ENCODE measurements around the gene C6orf62. TPM values are rescaled to one million over a fixed set of nuclear protein-coding genes. Genes with fewer than 3 reads are reported as not detected.
A peak's percentile ranks its signal among the peaks of the same experiment; 100 is the strongest.
"Not testable (repeated sequence)": the region's sequence is repeated elsewhere in the genome, so short reads cannot be mapped to it uniquely, and the experiment has no call there.

The C6orf62 gene
- total and polyA plus RNA-seq, 4 donors, result 29.6 to 58.6 (median 49.4) TPM

GRCh38 chr6:24696097-24696496 is 22.9 kb downstream of the C6orf62 start:
- H3K27me3 ChIP-seq (ENCODE audit: control insufficient read depth in 4 of 4, insufficient read depth in 4 of 4, low read length in 3 of 4), result no peaks in the 10 kb centered on the region
- no peak for TF ChIP-seq JUND (IDR thresholded peaks at IDR 0.05)
- TF ChIP-seq NR2F2 (IDR thresholded peaks at IDR 0.05), result no peak
- TF ChIP-seq HNF4G (IDR thresholded peaks at IDR 0.05), result no peak

GRCh38 chr6:24695635-24696034 is 23.3 kb downstream of the C6orf62 start:
- peak; percentile 55 for TF ChIP-seq CTCF (IDR thresholded peaks at IDR 0.05; ENCODE audit: low read depth, low read length, missing input control)
- peak; percentile 85 to 90 for TF ChIP-seq RAD21 (IDR thresholded peaks at IDR 0.05)
- peak in 1 of 2 donors; percentile 7 for TF ChIP-seq HNF4A (conservative IDR thresholded peaks at IDR 0.05)
- H3K9ac ChIP-seq (ENCODE audit: low read depth in 1 of 2, low read length in 2 of 2); H3K27ac ChIP-seq (ENCODE audit: low read depth in 1 of 2, low read length in 2 of 2); H3K27me3 ChIP-seq (ENCODE audit: control insufficient read depth in 4 of 4, insufficient read depth in 4 of 4, low read length in 3 of 4); DNase-seq (ENCODE audit: low spot score); H3K4me3 ChIP-seq (ENCODE audit: low read depth in 1 of 3, low read length in 3 of 3); H3K9me3 ChIP-seq (ENCODE audit: control insufficient read depth in 4 of 4, low read length in 3 of 4): not testable (repeated sequence)
- Histone ChIP-seq H3K4me1 (ENCODE audit: control insufficient read depth in 4 of 4, insufficient read depth in 4 of 4, low read length in 3 of 4) (peaks cover 2 to 13% (median 10%) of the 10 kb centered on the region in 4 donors), H3K36me3 (ENCODE audit: control insufficient read depth in 4 of 4, insufficient read depth in 3 of 4, low read depth in 1 of 4, low read length in 3 of 4) (peaks cover 0 to 15% (median 4%) of the 10 kb centered on the region in 4 donors)
- 30% methylated on average over 8 of the region's 8 CpGs for WGBS

More at GRCh38 chr6:24696097-24696496, 22.9 kb downstream of the C6orf62 start:
- 94% methylated on average over 2 of the region's 2 CpGs for WGBS
- no peak overlapping the region for H3K9ac ChIP-seq (ENCODE audit: low read depth in 1 of 2, low read length in 2 of 2)
- no peak overlapping the region for H3K27ac ChIP-seq (ENCODE audit: low read depth in 1 of 2, low read length in 2 of 2)
- H3K36me3 ChIP-seq (ENCODE audit: control insufficient read depth in 4 of 4, insufficient read depth in 3 of 4, low read depth in 1 of 4, low read length in 3 of 4), result peaks cover under 1 to 15% (median 4%) of the 10 kb centered on the region in 4 donors
- no peak for DNase-seq (ENCODE audit: low spot score)
- H3K4me3 ChIP-seq (ENCODE audit: low read depth in 1 of 3, low read length in 3 of 3), result no peak overlapping the region
- no peaks in the 10 kb centered on the region for H3K9me3 ChIP-seq (ENCODE audit: control insufficient read depth in 4 of 4, low read length in 3 of 4)
- peaks cover 2 to 12% (median 10%) of the 10 kb centered on the region in 4 donors for H3K4me1 ChIP-seq (ENCODE audit: control insufficient read depth in 4 of 4, insufficient read depth in 4 of 4, low read length in 3 of 4)

GRCh38 chr6:24694198-24694597 is 24.8 kb downstream of the C6orf62 start:
- TF ChIP-seq FOXA2 (IDR thresholded peaks at IDR 0.05) (peak; percentile 45), SP1 (IDR thresholded peaks at IDR 0.05) (no peak), NR2F2 (IDR thresholded peaks at IDR 0.05) (no peak), ZBTB33 (IDR thresholded peaks at IDR 0.05) (no peak), HNF4G (IDR thresholded peaks at IDR 0.05) (no peak), FOXA1 (IDR thresholded peaks at IDR 0.05) (no peak)
- peaks cover 0 to 19% (median 12%) of the 10 kb centered on the region in 4 donors for H3K4me1 ChIP-seq (ENCODE audit: control insufficient read depth in 4 of 4, insufficient read depth in 4 of 4, low read length in 3 of 4)
- no peak overlapping the region for H3K4me3 ChIP-seq (ENCODE audit: low read depth in 1 of 3, low read length in 3 of 3)
- H3K9me3 ChIP-seq (ENCODE audit: control insufficient read depth in 4 of 4, low read length in 3 of 4), result no peaks in the 10 kb centered on the region
- H3K9ac ChIP-seq (ENCODE audit: low read depth in 1 of 2, low read length in 2 of 2), result no peak overlapping the region
- no peak for DNase-seq (ENCODE audit: low spot score)
- H3K27me3 ChIP-seq (ENCODE audit: control insufficient read depth in 4 of 4, insufficient read depth in 4 of 4, low read length in 3 of 4), result no peaks in the 10 kb centered on the region
- WGBS, result 80% methylated on average over 1 of the region's 1 CpG
- H3K27ac ChIP-seq (ENCODE audit: low read depth in 1 of 2, low read length in 2 of 2), result no peak overlapping the region
- H3K36me3 ChIP-seq (ENCODE audit: control insufficient read depth in 4 of 4, insufficient read depth in 3 of 4, low read depth in 1 of 4, low read length in 3 of 4), result peaks cover 0 to 11% (median 3%) of the 10 kb centered on the region in 4 donors

Measured in liver (tissue), 9 donors.